Karpas-422 (cell line): ENCODE data around the gene DGKQ. TPM values are rescaled to one million over a fixed set of nuclear protein-coding genes. Genes with fewer than 3 reads are reported as not detected.

Experiments
- DNase-seq: peaks from one replicate; pipeline ENCODE4 v3.0.0-alpha.2; 2015
- H2AFZ ChIP-seq: fragments of 200-600 bp; sonication (generic); 2 replicates; pipeline ENCODE4 v1.6.1; 2014; ENCODE audit warnings: antibody characterized with exemption, low read length, mixed read lengths
- H3K27ac ChIP-seq: fragments of 200-600 bp; sonication (generic); 2 replicates; pipeline ENCODE4 v1.5.1; 2014; ENCODE audit warnings: mild to moderate bottlenecking, low read length, moderate library complexity
- H3K27me3 ChIP-seq: fragments of 200-600 bp; sonication (generic); 2 replicates; pipeline ENCODE4 v1.6.1; 2014; ENCODE audit warnings: low read length, mixed read lengths
- H3K36me3 ChIP-seq: fragments of 200-600 bp; sonication (generic); 2 replicates; pipeline ENCODE4 v1.6.1; 2014; ENCODE audit warnings: low read length, mixed read lengths; ENCODE audit not compliant: insufficient read depth
- H3K4me1 ChIP-seq: fragments of 200-600 bp; sonication (generic); 2 replicates; pipeline ENCODE4 v1.6.1; 2014; ENCODE audit warnings: mild to moderate bottlenecking, low read length, mixed read lengths
- H3K4me2 ChIP-seq: fragments of 200-600 bp; sonication (generic); 2 replicates; pipeline ENCODE4 v1.6.1; 2014; ENCODE audit warnings: low read length, low read depth, mild to moderate bottlenecking; ENCODE audit not compliant: poor library complexity, severe bottlenecking
- H3K4me3 ChIP-seq: fragments of 200-600 bp; sonication (generic); 2 replicates; pipeline ENCODE4 v1.5.1; 2014; ENCODE audit warnings: mild to moderate bottlenecking, antibody characterized with exemption, low read length, mixed read lengths
- H3K79me2 ChIP-seq: fragments of 200-600 bp; sonication (generic); 2 replicates; pipeline ENCODE4 v1.6.1; 2014; ENCODE audit warnings: mild to moderate bottlenecking, low read length, mixed read lengths
- H3K9ac ChIP-seq: fragments of 200-600 bp; sonication (generic); 2 replicates; pipeline ENCODE4 v1.6.0; 2014; ENCODE audit warnings: low read length
- H3K9me2 ChIP-seq: fragments of 200-600 bp; sonication (generic), shearing (Covaris generic); replicated peaks from 2 replicates; pipeline ENCODE4 v1.6.0; 2014; ENCODE audit warnings: mild to moderate bottlenecking, low read length, moderate library complexity; ENCODE audit not compliant: insufficient read depth
- H3K9me3 ChIP-seq: fragments of 300-700, 200-600 bp; sonication (generic); 2 replicates; pipeline ENCODE4 v1.6.1; 2014; ENCODE audit warnings: low read length, mixed read lengths
- H4K20me1 ChIP-seq: fragments of 200-600 bp; sonication (generic); 2 replicates; pipeline ENCODE4 v1.6.1; 2014; ENCODE audit warnings: mild to moderate bottlenecking, antibody characterized with exemption, low read length, low read depth; ENCODE audit not compliant: insufficient read depth
- total RNA-seq: library from RNA; depleted of rRNA; stranded (reverse); fragments of >200 nt; shearing (Covaris generic); gene quantifications from 2 replicates; pipeline ENCODE4 v1.2.3, GENCODE V29; 2014; ENCODE audit warnings: low replicate concordance

DGKQ gene
- total RNA-seq, 1 experiment from 2014 or later = 5.8 TPM

- H3K4me3 ChIP-seq = no peak overlapping the region
- no peaks in the 10 kb centered on the region for H3K9me2 ChIP-seq
- no peaks in the 10 kb centered on the region for H4K20me1 ChIP-seq
- no peaks in the 10 kb centered on the region for H3K4me1 ChIP-seq
- H3K27ac ChIP-seq = no peak overlapping the region
- H2AFZ ChIP-seq = no peak overlapping the region
- no peaks in the 10 kb centered on the region for H3K79me2 ChIP-seq
- no peak for DNase-seq
- no peak overlapping the region for H3K9ac ChIP-seq
- no peaks in the 10 kb centered on the region for H3K9me3 ChIP-seq
- H3K4me2 ChIP-seq = no peak overlapping the region
- no peaks in the 10 kb centered on the region for H3K36me3 ChIP-seq
- no peaks in the 10 kb centered on the region for H3K27me3 ChIP-seq
Observed at GRCh38 chr4:958696-959337, 14.6 kb downstream of the DGKQ start.

GRCh38 chr4:958314-958665, 15.1 kb downstream of the DGKQ start:
- no peaks in the 10 kb centered on the region for H3K9me2 ChIP-seq
- no peaks in the 10 kb centered on the region for H4K20me1 ChIP-seq
- H3K27ac ChIP-seq = no peak overlapping the region
- H3K9ac ChIP-seq = no peak overlapping the region
- no peaks in the 10 kb centered on the region for H3K4me1 ChIP-seq
- no peak for DNase-seq
- H3K9me3 ChIP-seq = no peaks in the 10 kb centered on the region
- H3K27me3 ChIP-seq = no peaks in the 10 kb centered on the region
- no peaks in the 10 kb centered on the region for H3K36me3 ChIP-seq
- H3K4me2 ChIP-seq = no peak overlapping the region
- no peaks in the 10 kb centered on the region for H3K79me2 ChIP-seq
- H2AFZ ChIP-seq = no peak overlapping the region
- H3K4me3 ChIP-seq = no peak overlapping the region

- Histone ChIP-seq H3K36me3 (no peaks in the 10 kb centered on the region), H3K27me3 (no peaks in the 10 kb centered on the region), H3K4me3 (no peak overlapping the region), H3K9ac (no peak overlapping the region), H3K9me2 (no peaks in the 10 kb centered on the region), H3K27ac (no peak overlapping the region), H2AFZ (no peak overlapping the region), H3K9me3 (no peaks in the 10 kb centered on the region), H3K4me1 (no peaks in the 10 kb centered on the region), H3K4me2 (no peak overlapping the region), H4K20me1 (no peaks in the 10 kb centered on the region), H3K79me2 (no peaks in the 10 kb centered on the region)
- DNase-seq = no peak
Observed at GRCh38 chr4:957581-958313, 15.6 kb downstream of the DGKQ start.

- Histone ChIP-seq H3K4me3 (no peak overlapping the region), H3K9me3 (no peaks in the 10 kb centered on the region), H3K9me2 (no peaks in the 10 kb centered on the region), H4K20me1 (no peaks in the 10 kb centered on the region), H2AFZ (no peak overlapping the region), H3K9ac (no peak overlapping the region), H3K4me1 (no peaks in the 10 kb centered on the region), H3K27ac (no peak overlapping the region), H3K4me2 (no peak overlapping the region), H3K79me2 (no peaks in the 10 kb centered on the region), H3K27me3 (no peaks in the 10 kb centered on the region), H3K36me3 (no peaks in the 10 kb centered on the region)
- DNase-seq = no peak
Observed at GRCh38 chr4:957231-957580, 16.2 kb downstream of the DGKQ start.

GRCh38 chr4:956531-957230, 16.7 kb downstream of the DGKQ start:
- no peak overlapping the region for H3K4me2 ChIP-seq
- no peak for DNase-seq
- H3K79me2 ChIP-seq = no peaks in the 10 kb centered on the region
- no peak overlapping the region for H3K4me3 ChIP-seq
- H3K36me3 ChIP-seq = no peaks in the 10 kb centered on the region
- no peaks in the 10 kb centered on the region for H3K4me1 ChIP-seq
- H4K20me1 ChIP-seq = no peaks in the 10 kb centered on the region
- no peaks in the 10 kb centered on the region for H3K27me3 ChIP-seq
- no peaks in the 10 kb centered on the region for H3K9me2 ChIP-seq
- no peaks in the 10 kb centered on the region for H3K9me3 ChIP-seq
- no peak overlapping the region for H2AFZ ChIP-seq
- H3K9ac ChIP-seq = no peak overlapping the region
- no peak overlapping the region for H3K27ac ChIP-seq

- Histone ChIP-seq H3K27ac (no peak overlapping the region), H3K4me2 (no peak overlapping the region), H3K4me1 (no peaks in the 10 kb centered on the region), H3K79me2 (no peaks in the 10 kb centered on the region), H4K20me1 (no peaks in the 10 kb centered on the region), H3K36me3 (no peaks in the 10 kb centered on the region), H3K27me3 (no peaks in the 10 kb centered on the region), H3K4me3 (no peak overlapping the region), H2AFZ (no peak overlapping the region), H3K9me2 (no peaks in the 10 kb centered on the region), H3K9me3 (no peaks in the 10 kb centered on the region), H3K9ac (no peak overlapping the region)
- DNase-seq = no peak
Observed at GRCh38 chr4:955931-956381, 17.4 kb downstream of the DGKQ start.

- Histone ChIP-seq H3K9ac (no peak overlapping the region), H3K4me2 (no peak overlapping the region), H3K4me1 (no peaks in the 10 kb centered on the region), H3K4me3 (no peak overlapping the region), H3K79me2 (no peaks in the 10 kb centered on the region), H3K9me3 (no peaks in the 10 kb centered on the region), H3K36me3 (no peaks in the 10 kb centered on the region), H3K27ac (no peak overlapping the region), H2AFZ (no peak overlapping the region), H4K20me1 (no peaks in the 10 kb centered on the region), H3K27me3 (no peaks in the 10 kb centered on the region), H3K9me2 (no peaks in the 10 kb centered on the region)
- DNase-seq = no peak
Observed at GRCh38 chr4:955161-955921, 18.0 kb downstream of the DGKQ start.
